GM19328 (cell line): ENCODE results near the gene LRRIQ4.

Experiments used
- ATAC-seq: cut with Tn5 transposase; IDR thresholded peaks from one replicate; pipeline ENCODE4 v1.9.1; 2021; ENCODE audit warnings: mild to moderate bottlenecking, moderate library complexity; ENCODE audit not compliant: unreplicated experiment

LRRIQ4 gene

GRCh38 chr3:169812332-169813235, at the start of gene LRRIQ4, which contains the start of gene LRRC34:
Gene LRRIQ4, plus strand, starts transcription at chr3:169812870. Its CDS starts 9,052 bp downstream, at chr3:169821922.
Gene LRRC34, minus strand, starts transcription at chr3:169812904. Its CDS starts 356 bp downstream, at chr3:169812548.
- ATAC-seq, result peak; percentile 62

GRCh38 chr3:169764312-169764881, 48.3 kb upstream of the LRRIQ4 start:
- peak; percentile 39 for ATAC-seq

DNA sequence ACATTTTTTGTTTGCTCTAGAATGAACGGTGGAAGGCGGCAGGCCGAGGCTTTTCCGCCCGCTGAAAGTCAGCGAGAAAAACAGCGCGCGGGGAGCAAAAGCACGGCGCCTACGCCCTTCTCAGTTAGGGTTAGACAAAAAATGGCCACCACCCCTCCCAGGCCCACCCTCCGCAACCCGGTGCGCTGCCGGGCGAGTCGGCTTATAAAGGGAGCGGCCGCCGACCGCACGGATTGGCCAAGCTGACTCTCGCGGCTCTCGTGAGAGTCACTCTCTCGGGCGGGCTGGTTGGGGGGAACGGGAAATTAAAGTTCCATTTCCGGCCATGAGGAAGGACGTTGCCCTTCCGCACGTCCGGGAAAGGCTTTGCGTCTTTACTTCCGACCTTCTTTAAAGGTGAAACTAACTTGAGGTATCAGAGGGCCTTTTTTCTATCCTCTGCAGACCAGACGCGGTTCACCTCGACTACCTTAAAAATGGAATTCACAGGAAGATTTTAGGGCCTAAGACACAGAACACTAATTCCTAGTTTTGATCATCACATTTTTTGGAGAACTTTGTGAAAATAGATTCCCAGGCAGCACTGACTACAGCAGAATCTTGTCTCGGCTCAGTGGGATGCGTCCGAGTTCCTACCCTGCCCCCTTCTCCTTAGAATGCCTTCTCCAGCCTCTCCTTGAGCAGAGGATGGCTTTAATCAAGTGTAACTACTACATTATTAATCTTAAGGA, 47.6 kb upstream of the LRRIQ4 start, which contains the start of gene TERC:
Gene TERC (minus strand): TSS at position 179 of the 731 bp plus-strand sequence.
- peak; percentile 68 for ATAC-seq

DNA sequence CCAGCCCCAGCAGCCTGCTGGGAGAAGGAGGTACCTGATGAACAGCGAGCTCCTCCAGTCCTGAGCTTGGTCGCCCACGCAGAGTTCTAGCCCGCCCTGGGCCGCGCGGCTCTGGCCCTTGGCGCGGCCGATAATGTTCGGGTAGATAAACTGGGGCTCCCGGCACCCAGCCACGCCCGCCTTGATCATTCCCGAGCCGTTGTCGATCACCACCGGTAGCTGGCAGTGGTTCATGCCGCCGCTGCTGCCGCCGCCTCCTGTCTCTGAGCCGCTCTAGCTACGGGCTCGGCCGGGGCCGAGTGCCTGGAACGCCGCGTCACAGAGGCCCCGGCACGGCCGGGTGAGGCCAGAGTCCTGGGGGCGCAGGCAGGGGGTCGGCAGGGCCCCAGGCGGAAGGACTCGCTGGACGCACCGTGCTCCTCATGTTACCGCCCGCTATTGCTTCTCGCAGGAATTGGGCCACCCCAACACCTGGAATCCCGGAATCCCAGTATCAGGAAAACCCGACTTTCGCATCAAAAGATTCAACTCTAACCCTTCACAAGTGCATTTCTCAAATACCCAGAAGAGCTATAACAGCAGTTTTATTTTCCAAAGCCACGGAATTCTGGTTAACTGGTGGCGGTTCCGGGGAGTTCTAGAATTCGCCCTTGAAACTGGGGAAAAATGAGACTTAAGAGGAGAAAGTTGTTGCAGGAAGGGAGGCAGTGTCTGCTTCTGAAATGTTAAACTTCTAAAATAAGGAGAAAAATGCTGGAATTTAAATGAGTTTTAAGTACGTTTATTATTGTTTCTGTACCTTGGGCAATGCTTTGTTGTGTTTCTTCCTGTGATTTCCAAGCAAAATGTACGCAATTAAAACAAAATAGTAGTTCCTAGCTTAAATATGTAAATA, 43.1 kb upstream of the LRRIQ4 start, which contains the start of gene ACTRT3:
Gene ACTRT3 (minus strand): TSS at position 275 of the 895 bp plus-strand sequence. CDS start 41 bp downstream, at position 234.
- ATAC-seq, result peak; percentile 19

GRCh38 chr3:169771497-169772304, 41.0 kb upstream of the LRRIQ4 start:
- ATAC-seq, result no peak

DNA sequence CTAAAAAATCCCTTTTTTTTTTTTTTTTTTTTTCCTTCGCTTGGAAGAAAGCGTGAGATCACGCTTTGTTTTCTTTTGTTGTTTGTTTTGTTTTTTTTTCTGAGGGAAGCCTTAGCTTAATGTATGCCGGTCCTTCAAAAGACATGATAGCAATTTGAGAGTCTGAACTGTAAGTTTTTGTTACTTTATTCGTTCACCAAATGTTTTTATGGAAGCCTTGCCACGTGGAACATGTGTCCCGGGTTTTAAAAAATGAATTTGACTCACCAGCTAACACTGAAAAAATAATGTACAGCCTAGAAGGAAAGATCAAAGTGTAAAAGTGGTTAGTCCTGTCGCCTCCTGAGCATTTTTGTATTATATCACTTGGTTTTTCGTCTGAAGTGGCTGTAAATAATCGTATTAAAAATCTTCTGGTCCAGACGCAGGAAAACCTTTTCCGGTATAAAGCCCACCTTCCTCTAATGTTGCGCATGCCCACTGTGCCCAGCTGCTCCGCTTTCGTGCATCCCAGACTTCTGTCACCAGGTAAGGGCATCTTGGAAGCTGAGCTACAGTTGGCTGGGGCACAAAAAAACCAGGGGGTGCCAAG, 40.3 kb upstream of the LRRIQ4 start:
- peak; percentile 5 for ATAC-seq

DNA sequence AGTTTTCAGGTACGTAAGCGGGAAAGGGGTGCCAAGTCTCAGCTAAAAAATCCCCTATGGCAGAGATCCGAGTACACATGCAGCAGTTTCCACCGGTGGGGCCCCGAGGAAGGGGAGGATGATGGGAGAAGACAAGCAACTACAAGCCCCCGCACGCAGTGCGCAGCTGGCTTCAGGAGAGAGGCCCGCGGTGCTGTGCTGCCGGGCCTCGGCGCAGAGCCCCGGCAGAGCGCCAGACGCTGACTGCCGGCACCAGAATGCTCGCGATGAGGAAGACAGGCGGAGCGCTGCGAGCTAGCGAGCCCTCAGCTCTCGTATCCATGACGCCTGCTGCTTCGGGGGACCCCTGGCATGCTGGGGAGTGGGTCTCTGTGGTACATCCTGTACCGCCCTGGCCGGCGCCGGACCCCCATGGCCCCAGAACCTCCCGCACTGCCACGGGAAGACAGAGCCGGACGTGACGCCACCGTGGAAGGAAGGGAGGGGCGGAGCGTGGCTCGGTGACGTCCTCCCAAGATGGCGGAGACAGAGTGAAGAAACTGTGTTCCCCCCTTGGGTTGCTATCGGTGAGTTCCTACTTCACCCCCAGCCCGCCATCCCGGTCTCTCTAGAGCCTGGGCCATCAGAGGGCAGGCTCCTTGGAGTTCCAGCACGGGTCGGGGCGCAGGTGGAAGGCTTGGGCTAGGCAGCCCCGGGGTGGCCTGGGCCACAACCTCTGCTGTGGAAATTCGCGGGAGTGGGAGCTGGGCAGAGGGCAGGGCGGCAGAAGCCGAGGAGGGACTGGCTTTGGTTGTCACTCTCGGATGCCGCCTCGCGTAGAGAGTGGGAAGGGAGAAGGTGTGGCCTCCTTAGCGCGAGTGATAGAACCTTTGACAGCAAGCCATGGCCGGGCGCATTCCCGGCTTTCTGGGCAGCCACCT, 39.5 kb upstream of the LRRIQ4 start, which contains the start of gene MYNN:
Gene MYNN (plus strand): TSS at position 500 of the 920 bp plus-strand sequence. CDS start 900 bp downstream, outside the sequence.
- peak; percentile 81 for ATAC-seq

- ATAC-seq, result no peak
These were observed 38.5 kb upstream of the LRRIQ4 start for GRCh38 chr3:169774186-169774585.

DNA sequence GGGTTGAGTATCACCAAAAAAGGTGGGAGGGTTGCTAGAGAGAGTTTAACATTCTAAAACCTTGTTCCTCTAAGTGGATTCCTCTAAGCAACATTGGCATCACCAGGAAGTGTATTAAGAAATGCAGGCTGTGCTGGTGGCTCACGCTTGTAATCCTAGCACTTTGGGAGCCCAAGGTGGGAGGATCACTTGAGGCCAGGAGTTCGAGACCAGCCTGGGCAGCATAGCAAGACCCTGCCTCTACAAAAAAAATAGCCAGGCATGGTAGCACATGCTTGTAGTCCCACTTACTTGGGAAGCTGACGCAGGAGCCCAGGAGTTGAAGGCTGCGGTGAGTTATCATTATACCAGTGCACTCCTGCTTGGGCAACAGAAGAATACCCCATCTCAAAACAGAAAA, 34.8 kb upstream of the LRRIQ4 start:
- ATAC-seq, result no peak

DNA sequence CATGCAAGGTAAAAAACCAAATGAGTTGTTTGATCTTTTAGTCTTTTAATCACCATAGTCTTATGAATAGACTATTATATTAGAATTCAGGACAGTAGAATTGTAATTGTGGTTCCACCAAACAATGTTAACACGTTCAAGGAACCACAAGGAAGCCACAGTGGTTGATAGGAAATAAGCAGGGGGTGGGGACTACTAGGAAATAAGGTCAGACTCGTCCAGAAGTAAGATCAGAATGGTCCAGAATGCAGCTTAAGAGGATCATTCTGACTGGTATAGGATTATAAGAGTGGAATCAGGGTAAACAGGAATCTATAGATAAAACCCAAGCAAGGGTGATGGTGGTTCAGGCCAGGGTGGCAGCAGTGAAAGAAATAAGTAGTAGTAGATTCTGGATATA, 31.9 kb upstream of the LRRIQ4 start:
- no peak for ATAC-seq

DNA sequence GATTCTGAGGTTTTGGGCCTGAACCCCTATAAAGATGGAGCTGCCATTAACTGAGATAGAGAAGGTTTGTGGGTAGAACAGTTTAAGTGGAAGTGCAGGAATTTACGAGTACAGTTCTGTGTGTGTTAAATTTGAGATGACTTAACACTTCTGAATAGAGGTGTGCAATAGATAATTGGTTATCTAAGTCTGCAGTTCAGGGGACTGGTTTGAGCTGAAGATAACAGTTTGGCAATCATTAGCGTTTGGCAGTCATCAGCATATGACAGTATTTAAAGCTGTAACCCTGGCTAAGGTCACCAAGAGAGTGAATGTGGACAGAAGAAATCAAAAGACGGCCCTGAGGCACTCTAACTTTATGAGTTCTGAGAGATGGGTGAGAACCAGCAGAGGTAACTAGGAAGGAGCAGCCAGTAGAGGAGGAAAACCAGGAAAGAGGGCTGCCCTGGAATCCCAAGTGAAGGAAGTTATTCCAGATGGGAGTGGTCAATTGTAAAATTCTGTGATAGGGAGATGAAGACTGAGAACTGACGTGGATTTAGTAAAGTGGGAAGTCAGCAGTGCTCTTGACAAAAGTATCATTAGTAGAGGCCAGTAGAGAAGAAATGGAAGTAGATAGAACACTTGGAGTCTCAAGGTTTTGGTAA, 31.3 kb upstream of the LRRIQ4 start:
- ATAC-seq, result no peak

GRCh38 chr3:169787120-169787519, 25.6 kb upstream of the LRRIQ4 start:
- ATAC-seq, result no peak

DNA sequence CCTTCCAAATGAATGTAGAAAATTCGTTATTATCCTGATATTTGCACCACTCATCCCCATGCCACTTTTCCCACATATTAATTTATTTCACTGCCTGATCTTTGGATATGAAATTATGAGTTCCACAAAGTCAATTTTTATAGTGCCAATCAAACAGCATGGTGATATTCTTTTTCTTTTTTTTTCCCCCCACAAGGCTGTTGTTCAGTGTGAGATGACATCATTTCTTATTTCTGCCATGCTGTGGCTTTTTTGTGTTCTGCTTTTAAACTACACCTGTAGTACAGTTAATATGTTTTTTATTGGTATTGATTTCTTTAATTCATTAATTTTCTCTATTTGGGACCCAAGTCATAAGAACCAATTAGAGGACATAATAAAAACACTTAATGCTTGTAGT, 24.9 kb upstream of the LRRIQ4 start:
- ATAC-seq, result no peak

- no peak for ATAC-seq
These were observed 22.5 kb upstream of the LRRIQ4 start for GRCh38 chr3:169790219-169790618.

- ATAC-seq, result no peak
These were observed 21.8 kb upstream of the LRRIQ4 start for GRCh38 chr3:169790687-169791429.

- ATAC-seq, result no peak
These were observed 20.3 kb upstream of the LRRIQ4 start for GRCh38 chr3:169792359-169792758.

GRCh38 chr3:169804681-169805080, 8.0 kb upstream of the LRRIQ4 start:
- ATAC-seq, result no peak
